HG02798 (cell line): ENCODE data around the gene ARMH1.
A peak's percentile ranks its signal among the peaks of the same experiment; 100 is the strongest.

ENCODE experiments used
- ATAC-seq: cut with Tn5 transposase; IDR thresholded peaks from one replicate; pipeline ENCODE4 v1.9.1; 2021; ENCODE audit warnings: mild to moderate bottlenecking; ENCODE audit not compliant: unreplicated experiment, poor library complexity

The ARMH1 gene

GRCh38 chr1:44674113-44675000 lies at the start of gene ARMH1, which contains the start of gene TMEM53:
TSS of gene ARMH1 (plus strand) at chr1:44674714. CDS start at chr1:44689698, 14,984 bp downstream.
TSS of gene TMEM53 (minus strand) at chr1:44674481. CDS start at chr1:44674391, 90 bp downstream.
- ATAC-seq = peak; percentile 95

DNA sequence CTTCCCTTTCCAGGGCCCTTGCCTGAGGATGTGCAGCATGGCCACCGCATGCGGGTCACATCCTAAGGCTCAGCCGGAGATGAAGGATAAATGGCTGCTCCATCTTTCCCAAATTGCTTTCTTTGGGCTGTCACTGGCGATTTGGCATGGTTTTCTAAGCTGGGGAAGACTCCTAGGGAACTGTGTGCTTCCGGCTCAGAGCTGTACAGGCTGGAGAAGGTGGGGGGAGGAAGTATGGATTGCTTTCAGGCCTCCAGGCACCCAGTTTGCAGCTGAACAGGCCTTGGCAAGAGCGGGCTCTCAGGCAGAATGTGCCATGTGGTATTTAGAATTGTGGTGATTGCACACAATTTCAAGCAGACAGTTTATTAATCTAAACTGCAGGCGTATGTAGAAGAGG lies 49.2 kb upstream of the ARMH1 start:
- ATAC-seq = no peak

- no peak for ATAC-seq
Measured at GRCh38 chr1:44628962-44629756, 45.4 kb upstream of the ARMH1 start.

GRCh38 chr1:44630116-44630515 lies 44.4 kb upstream of the ARMH1 start:
- ATAC-seq = no peak

- no peak for ATAC-seq
Measured at GRCh38 chr1:44631333-44631646, 43.2 kb upstream of the ARMH1 start.

- ATAC-seq = peak; percentile 73
Measured at GRCh38 chr1:44631647-44632539, 42.6 kb upstream of the ARMH1 start.

GRCh38 chr1:44632598-44632997 lies 41.9 kb upstream of the ARMH1 start:
- ATAC-seq = no peak

- no peak for ATAC-seq
Measured at GRCh38 chr1:44634606-44635189, 39.8 kb upstream of the ARMH1 start.

GRCh38 chr1:44635439-44635838 lies 39.1 kb upstream of the ARMH1 start:
- no peak for ATAC-seq

GRCh38 chr1:44636083-44636687 lies 38.3 kb upstream of the ARMH1 start:
- no peak for ATAC-seq

DNA sequence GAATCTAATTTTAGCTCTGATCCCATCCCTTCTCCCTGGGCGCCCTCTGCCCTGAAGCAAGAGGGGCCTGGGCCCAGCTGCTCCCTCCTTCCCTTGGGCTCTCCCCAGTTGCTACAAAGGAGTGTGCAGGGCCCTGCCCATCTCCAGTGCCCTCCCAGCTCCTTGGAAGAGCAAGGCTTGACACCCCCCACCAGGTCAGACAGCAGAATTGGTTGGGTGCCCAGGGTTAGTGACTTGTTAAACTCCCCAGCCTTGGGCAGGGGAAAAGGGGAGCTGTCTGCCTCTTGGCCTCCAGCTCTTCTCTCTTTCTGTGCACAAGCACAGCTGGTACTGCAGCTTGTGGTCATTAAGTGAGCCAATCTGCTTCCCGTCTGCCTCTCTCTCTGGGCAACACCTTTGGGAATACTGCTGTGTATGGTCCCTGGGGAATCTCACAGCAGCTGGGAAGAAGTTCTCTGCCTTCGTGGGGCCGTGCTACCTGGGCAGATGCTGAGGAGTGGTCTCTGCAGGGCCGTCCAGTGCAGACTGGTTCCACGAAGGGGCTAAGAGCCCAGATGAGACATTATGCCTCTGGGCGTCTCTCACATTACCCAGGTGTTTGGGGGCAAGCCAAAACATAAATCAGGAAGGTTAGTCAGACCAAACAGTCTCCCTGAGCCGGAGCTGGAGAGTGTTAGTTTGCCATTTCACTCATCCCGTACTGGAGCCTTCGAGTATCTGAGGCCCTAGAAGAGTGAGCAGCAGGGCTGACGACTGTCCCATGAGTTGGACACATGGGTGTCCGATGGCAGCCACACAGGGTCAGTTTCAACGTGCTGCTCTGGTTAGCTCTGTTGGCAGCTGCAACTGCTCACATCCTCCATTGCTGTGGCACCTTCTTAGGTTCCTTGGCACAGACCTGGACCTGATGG lies 37.6 kb upstream of the ARMH1 start:
- ATAC-seq = no peak

DNA sequence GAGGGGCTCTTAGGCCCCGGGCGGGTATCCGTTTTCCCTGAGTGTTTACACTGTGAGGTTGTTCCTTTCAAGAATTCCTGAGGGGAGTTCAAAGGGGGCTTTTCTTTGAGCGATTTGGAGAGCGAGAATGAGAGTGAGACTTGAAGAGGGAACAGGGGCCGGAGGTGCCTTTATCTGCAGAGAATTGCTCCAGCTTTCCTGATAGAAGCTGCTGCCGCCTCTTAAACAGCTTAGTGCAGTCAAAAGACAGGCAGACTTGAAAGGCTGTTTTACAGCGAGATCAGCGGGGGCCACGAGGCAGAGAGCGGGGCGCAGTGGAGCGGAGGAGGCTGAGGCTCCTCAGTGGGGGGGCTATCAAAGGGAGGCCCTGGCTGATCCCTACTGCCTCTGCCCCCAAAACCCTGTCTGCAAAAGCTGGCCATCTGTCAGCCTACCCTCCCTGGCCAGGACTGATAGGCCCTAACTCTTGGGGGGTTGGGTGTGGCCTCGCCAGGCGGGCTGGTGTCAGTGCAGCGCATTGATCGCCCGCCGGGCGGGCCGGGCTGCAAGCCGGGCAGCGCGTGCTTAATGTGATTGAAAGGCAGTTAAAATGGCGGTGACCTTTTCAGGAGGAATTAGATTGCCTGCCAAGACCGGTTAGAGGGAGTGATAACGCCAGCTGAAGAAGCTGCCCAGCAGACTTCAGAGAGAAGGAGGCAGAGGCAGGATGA lies 36.7 kb upstream of the ARMH1 start:
- no peak for ATAC-seq

GRCh38 chr1:44640200-44640853 lies 34.2 kb upstream of the ARMH1 start:
- no peak for ATAC-seq

GRCh38 chr1:44641126-44642102 lies 33.1 kb upstream of the ARMH1 start:
- no peak for ATAC-seq

DNA sequence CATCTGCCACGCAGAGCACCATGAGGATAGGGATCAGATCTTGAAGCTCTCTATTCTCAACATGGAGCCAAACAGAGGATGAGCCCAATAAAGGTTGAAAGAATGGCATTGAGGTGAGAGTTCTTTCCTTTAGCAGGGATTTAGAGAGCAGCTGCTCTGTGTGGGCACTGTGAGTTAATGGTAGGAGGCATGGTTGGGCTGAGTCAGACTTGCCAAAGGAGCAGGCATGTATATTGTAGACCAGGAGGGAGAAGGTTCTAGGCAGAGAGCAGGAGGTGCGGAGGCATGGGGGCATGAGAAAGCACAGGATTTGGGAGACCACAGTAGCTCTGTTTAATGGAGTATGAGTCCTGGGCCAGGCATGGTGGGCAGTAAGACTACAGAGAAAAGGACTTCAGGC lies 32.3 kb upstream of the ARMH1 start:
- ATAC-seq = no peak

DNA sequence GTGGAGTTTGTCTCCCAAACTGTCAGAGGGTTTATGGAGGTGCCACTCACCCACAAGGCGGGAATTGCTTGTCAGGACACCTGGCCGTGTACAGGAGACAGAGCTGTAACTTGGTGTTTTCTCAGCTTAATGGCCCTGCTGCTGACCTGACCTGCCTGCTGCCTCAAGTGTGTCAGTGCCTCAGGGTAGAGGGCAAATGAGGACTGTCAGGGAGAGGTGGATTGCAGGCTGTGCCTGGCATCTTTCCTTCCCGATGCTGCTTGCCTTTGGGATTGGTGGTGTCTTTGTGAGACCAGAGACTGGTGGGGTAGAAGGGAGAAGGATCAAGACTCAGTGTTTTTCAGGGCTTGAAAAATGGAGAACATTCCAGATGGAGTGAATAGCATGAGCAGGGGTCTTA lies 31.6 kb upstream of the ARMH1 start:
- ATAC-seq = no peak
